ENCODE results near the gene CAMTA1.

Gene CAMTA1

DNA sequence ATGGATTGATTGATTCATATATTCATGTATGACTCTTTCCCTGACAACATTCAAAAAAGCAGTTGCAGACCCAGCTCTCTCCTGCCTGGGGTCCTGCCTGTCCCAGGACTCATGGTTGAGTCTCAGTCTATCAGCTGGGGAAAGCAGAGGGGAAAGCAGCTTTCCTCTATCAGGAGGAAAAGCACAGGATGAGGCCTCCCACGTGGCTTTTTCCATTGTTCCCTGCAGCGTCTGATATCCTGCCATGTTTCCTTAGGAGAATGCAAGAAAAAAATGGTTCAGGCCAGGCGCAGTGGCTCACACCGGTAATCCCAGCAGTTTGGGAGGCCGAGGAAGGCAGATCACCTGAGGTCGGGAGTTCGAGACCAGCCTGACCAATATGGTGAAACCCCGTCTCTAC is 852.8 kb downstream of the CAMTA1 start:
- DNase-seq (ENCODE audit: low read depth) = no peak
- H3K4me3 ChIP-seq (ENCODE audit: control insufficient read depth, low read depth, low read length) = no peak overlapping the region
- TF ChIP-seq, protein P1, sequence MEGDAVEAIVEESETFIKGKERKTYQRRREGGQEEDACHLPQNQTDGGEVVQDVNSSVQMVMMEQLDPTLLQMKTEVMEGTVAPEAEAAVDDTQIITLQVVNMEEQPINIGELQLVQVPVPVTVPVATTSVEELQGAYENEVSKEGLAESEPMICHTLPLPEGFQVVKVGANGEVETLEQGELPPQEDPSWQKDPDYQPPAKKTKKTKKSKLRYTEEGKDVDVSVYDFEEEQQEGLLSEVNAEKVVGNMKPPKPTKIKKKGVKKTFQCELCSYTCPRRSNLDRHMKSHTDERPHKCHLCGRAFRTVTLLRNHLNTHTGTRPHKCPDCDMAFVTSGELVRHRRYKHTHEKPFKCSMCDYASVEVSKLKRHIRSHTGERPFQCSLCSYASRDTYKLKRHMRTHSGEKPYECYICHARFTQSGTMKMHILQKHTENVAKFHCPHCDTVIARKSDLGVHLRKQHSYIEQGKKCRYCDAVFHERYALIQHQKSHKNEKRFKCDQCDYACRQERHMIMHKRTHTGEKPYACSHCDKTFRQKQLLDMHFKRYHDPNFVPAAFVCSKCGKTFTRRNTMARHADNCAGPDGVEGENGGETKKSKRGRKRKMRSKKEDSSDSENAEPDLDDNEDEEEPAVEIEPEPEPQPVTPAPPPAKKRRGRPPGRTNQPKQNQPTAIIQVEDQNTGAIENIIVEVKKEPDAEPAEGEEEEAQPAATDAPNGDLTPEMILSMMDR (conservative IDR thresholded peaks at IDR 0.05; ENCODE audit: control insufficient read depth, insufficient read depth, low read depth, low read length) = no peak

DNA sequence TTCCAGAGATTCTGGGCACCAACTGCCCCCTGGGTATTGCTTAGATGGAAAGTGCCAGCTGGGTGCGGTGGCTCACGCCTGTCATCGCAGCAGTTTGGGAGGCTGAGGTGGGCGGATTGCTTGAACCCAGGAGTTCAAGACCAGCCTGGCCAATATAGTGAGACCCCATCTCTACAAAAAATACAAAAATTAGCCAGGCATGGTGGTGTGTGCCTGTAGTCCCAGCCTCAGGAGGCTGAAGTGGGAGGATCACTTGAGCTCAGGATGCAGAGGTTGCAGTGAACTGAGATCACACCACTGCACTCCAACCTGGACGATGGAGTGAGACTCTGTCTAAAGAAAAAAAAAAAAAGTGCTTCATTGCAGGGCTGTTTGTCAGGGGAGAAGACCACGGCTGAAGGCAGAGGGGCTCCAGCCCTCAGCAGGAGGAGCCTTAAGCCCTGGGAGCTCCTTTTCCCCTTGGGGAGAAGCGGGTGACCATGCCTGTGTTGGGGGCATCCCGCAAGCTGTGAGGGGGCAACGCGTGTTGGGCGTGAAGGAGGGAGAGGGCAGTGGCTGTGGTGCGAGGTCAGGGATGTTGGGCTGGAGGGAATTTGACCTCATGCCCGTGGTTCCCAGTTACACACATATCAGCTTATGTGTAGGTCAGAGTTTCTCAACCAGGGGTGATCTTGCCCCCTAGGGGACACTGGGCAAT is 854.3 kb downstream of the CAMTA1 start:
- TF ChIP-seq, protein P1 (conservative IDR thresholded peaks at IDR 0.05; ENCODE audit: control insufficient read depth, insufficient read depth, low read depth, low read length) = no peak
- no peak for DNase-seq (ENCODE audit: low read depth)
- no peak overlapping the region for H3K4me3 ChIP-seq (ENCODE audit: control insufficient read depth, low read depth, low read length)

- no peak for DNase-seq (ENCODE audit: low read depth)
- no peak overlapping the region for H3K4me3 ChIP-seq (ENCODE audit: control insufficient read depth, low read depth, low read length)
- TF ChIP-seq, protein P1 (conservative IDR thresholded peaks at IDR 0.05; ENCODE audit: control insufficient read depth, insufficient read depth, low read depth, low read length) = no peak
Measured at GRCh38 chr1:7640350-7640749, 855.1 kb downstream of the CAMTA1 start.

- no peak for DNase-seq (ENCODE audit: low read depth)
- TF ChIP-seq, protein P1 (conservative IDR thresholded peaks at IDR 0.05; ENCODE audit: control insufficient read depth, insufficient read depth, low read depth, low read length) = no peak
- H3K4me3 ChIP-seq (ENCODE audit: control insufficient read depth, low read depth, low read length) = no peak overlapping the region
Measured at GRCh38 chr1:7640920-7641585, 855.8 kb downstream of the CAMTA1 start.

DNA sequence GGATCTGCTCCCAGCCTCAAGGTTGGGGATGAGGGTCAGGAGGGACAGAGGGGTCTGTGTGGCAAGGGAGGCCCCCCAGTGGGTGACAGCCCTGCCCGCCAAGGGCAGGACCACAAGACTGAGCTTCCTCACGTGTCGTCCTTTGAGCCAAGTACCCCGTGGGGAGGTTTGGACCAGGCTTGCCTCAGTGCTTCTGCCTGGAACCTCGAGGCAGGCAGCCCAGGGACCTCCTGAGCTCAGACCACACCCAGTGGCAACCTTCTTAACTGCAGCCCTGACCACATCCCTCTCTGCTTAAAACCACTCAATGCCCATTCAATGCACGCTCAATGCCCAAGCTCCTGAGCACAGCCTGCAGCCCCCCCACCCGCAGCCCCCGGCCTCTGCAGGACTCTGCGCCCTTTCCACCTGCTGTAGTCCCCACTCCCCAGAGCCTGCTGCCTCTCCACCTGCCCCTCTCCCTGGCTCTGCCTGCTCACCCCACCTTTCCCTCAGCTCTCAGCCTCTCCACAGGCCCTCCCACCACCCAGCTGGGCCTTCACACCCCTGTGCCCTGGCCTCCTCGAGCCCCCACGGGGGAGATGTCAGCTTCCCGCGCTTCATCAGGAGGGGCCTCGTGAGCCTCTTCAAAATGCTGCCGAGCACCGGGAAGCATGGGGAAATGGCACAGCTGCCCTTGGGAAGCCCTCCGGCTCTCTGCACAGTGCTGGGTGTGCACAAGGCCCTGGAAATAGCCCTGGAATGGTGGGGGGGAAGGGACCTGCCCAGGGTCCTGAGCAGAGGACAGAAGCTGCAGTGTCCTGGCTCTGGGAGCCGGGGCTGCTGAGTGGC is 856.5 kb downstream of the CAMTA1 start:
- DNase-seq (ENCODE audit: low read depth) = no peak
- H3K4me3 ChIP-seq (ENCODE audit: control insufficient read depth, low read depth, low read length) = no peak overlapping the region

DNA sequence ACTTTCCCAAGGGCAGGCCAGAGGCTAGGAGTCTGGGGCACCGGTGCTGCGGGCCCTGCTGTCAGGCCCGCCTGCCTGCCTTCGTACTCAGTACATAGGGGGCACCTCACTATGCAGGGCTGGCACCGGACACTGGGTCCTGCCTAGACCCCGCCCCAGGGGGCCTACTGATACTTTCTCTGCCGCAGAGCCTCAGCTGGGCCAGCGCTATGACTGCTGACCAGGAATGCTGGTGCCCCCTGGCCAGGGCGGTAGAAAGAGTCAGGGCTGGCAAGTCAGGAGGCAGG is 857.1 kb downstream of the CAMTA1 start:
- no peak overlapping the region for H3K4me3 ChIP-seq (ENCODE audit: control insufficient read depth, low read depth, low read length)
- no peak for DNase-seq (ENCODE audit: low read depth)
- TF ChIP-seq, protein P1 (conservative IDR thresholded peaks at IDR 0.05; ENCODE audit: control insufficient read depth, insufficient read depth, low read depth, low read length) = no peak

More for the DNA sequence above, 856.5 kb downstream of the CAMTA1 start:
- TF ChIP-seq, protein P1 (conservative IDR thresholded peaks at IDR 0.05; ENCODE audit: control insufficient read depth, insufficient read depth, low read depth, low read length) = no peak

All from fibroblast of mammary gland (primary cell).